GM10248 (cell line): ENCODE data around the gene IL1RAPL1.

ENCODE experiments used
- CTCF ChIA-PET: fragments of 300-600 bp; sonication (Branson Sonifier 250); formaldehyde crosslinking; extraction: SDS; loops from one replicate; lab custom pipeline; 2021; ENCODE audit warnings: antibody characterized with exemption; lab: Yijun Ruan, JAX
- POLR2A ChIA-PET: fragments of 350-650 bp; sonication (Branson Sonifier 250); formaldehyde crosslinking; extraction: SDS; loops from one replicate; lab custom pipeline; 2020; ENCODE audit warnings: antibody characterized with exemption; lab: Yijun Ruan, JAX
- DNase-seq: peaks from one replicate; pipeline ENCODE4 v3.0.0; 2012; ENCODE audit errors: extremely low spot score
- TF ChIP-seq, protein P1 (sequence below): IDR thresholded peaks from 2 replicates; pipeline ENCODE4 v1.5.1; 2012; ENCODE audit warnings: mild to moderate bottlenecking, low read depth; ENCODE audit errors: extremely low read depth, missing control alignments, control extremely low read depth

IL1RAPL1 gene

DNA sequence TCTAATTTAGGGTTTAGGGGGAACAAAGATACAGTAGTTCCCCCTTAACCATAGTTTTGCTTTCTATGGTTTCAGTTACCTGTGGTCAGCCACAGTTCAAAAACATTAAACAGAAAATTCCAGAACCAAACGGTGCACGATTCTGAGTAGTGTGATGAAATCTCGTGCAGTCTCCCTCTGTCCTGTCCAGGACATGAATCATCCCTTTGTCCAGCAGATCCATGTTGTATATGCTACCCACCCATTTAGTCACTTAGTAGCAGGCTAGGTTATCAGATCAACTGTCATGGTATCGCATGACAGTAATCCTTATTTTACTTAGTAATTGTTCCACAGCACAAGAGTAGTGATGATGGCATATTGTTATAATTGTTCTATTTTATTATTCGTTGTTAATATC is 556.1 kb downstream of the IL1RAPL1 start:
- no peak for DNase-seq
- TF ChIP-seq, protein P1, sequence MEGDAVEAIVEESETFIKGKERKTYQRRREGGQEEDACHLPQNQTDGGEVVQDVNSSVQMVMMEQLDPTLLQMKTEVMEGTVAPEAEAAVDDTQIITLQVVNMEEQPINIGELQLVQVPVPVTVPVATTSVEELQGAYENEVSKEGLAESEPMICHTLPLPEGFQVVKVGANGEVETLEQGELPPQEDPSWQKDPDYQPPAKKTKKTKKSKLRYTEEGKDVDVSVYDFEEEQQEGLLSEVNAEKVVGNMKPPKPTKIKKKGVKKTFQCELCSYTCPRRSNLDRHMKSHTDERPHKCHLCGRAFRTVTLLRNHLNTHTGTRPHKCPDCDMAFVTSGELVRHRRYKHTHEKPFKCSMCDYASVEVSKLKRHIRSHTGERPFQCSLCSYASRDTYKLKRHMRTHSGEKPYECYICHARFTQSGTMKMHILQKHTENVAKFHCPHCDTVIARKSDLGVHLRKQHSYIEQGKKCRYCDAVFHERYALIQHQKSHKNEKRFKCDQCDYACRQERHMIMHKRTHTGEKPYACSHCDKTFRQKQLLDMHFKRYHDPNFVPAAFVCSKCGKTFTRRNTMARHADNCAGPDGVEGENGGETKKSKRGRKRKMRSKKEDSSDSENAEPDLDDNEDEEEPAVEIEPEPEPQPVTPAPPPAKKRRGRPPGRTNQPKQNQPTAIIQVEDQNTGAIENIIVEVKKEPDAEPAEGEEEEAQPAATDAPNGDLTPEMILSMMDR = no peak
- ChIA-PET POLR2A (no interaction called here), CTCF (interaction anchor here (1.5 kb wide), 1 partner anchor 9 kb away, joined by 3 read pairs; no protein-coding TSS in a partner anchor)

DNA sequence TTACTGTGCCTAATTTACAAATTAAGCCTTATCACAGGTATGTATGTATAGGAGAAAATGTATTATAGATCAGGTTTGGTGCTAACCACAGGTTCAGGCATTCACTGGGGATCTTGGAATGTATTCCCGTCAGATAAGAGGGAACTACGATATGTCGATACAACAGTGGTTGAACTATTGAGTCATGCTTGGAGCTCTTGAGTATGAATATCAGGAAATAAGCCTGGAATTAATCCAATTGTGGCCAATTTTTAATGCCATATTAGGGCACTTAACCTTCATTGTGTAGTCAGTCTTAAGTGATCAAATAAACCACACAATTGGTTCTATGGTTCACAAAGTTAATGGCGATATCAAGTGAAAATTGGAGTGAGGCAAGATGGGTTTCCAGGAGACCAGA is 556.5 kb downstream of the IL1RAPL1 start:
- ChIA-PET CTCF (interaction anchor here (1.5 kb wide), 1 partner anchor 9 kb away, joined by 3 read pairs; no protein-coding TSS in a partner anchor), POLR2A (no interaction called here)
- TF ChIP-seq, protein P1 = no peak
- DNase-seq = no peak

DNA sequence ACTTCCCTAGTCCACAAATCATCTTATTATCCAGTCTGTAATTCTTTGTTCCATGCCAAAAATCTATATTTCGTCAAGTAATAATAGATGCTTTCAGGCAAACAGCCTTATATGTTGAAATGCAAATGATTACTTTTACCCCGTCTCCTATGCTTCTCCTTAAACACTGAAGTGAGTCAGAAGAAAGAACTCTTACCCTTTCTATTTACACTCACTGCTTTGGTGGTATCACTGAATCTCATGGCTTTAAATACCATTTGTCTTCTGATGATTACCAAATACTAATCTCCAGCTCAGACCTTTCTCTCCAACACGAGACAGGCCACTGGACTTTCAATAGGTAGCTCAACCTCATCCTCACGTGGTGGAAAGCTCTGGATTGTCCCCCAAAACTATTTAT is 558.1 kb downstream of the IL1RAPL1 start:
- TF ChIP-seq, protein P1 = no peak
- DNase-seq = no peak
- ChIA-PET POLR2A (no interaction called here), CTCF (no interaction called here)

DNA sequence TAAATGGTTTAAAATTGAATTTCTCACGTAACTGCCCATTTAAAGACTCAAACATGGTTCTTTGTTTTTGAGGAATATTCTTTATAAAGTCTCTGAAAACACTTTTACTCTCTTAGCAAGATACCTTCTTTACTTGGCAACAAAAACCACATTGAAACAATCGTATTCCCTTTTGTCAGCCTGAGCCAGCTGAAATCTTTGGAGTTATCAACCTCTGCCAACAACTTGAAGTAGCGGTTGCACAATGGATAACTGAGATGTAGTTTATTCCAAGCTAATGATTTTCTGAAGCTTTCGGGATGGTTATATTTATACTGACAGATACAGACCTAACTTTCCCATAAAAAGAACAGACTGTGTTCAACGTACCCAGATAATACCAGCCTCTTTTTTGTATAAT is 561.3 kb downstream of the IL1RAPL1 start:
- POLR2A ChIA-PET = no interaction called here
- CTCF ChIA-PET = no interaction called here

DNA sequence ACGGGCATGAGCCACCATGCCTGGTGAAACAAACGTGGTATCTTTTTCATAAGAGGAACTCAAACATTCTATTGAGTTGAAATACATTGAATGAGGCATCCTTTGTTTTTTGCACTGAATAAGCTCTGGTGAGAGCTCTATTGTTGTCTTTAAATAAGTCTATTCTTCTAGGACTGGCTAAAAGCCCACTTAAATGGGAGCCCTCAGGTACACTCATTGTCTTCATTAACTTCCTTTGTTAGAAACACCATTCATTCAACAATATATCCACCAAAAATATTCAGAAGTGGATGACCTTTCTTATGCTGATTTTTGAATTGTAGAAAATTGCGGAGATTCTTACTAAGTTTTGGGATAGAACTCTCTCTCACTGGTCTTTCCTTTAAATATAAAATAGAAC is 568.0 kb downstream of the IL1RAPL1 start:
- POLR2A ChIA-PET = no interaction called here
- DNase-seq = no peak
- TF ChIP-seq, protein P1 = no peak
- CTCF ChIA-PET = no interaction called here

More for the DNA sequence above, 561.3 kb downstream of the IL1RAPL1 start:
- TF ChIP-seq, protein P1 = no peak
- no peak for DNase-seq

DNA sequence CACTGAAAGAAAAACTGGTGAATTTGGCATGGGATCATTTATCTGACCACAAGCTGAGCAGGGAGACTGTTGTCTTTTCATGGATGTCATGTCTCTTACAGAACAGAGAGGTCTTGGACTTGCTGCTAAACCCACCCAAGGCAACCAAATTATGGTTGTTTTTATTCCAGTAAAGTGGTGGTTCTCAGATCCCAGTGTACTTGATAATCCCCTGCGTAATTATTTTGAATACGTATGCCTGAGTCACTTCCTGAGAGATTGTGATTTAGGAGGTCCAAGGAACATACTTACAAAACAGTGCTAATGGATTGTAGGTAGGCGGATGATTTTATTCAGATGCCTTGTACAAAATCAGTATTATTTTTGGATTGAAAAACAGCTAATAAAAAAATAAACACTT is 585.6 kb downstream of the IL1RAPL1 start:
- TF ChIP-seq, protein P1 = no peak
- DNase-seq = no peak
- ChIA-PET POLR2A (no interaction called here), CTCF (no interaction called here)
